HFFc6 (cell line): Measurements from ENCODE around the gene EPHA6. TPM values are rescaled to one million over a fixed set of nuclear protein-coding genes. Genes with fewer than 3 reads are reported as not detected.

Experiments
- DNase-seq: peaks from one replicate; pipeline ENCODE4 v3.0.0-alpha.2; 2018
- H3K27ac Mint-ChIP-seq: 2 replicates; pipeline ENCODE4 v1.8.0; 2020; ENCODE audit warnings: mild to moderate bottlenecking, mixed read lengths
- H3K27me3 Mint-ChIP-seq: 2 replicates; pipeline ENCODE4 v1.8.0; 2021; ENCODE audit warnings: mild to moderate bottlenecking, moderate library complexity, mixed read lengths; ENCODE audit not compliant: insufficient read depth
- H3K36me3 Mint-ChIP-seq: 2 replicates; pipeline ENCODE4 v1.8.0; 2021; ENCODE audit warnings: low read depth, mixed read lengths
- H3K4me1 Mint-ChIP-seq: 2 replicates; pipeline ENCODE4 v1.8.0; 2020; ENCODE audit warnings: low read depth, mixed read lengths
- H3K4me3 Mint-ChIP-seq: 2 replicates; pipeline ENCODE4 v1.8.0; 2020; ENCODE audit warnings: mild to moderate bottlenecking, moderate library complexity, mixed read lengths
- H3K9me3 Mint-ChIP-seq: 2 replicates; pipeline ENCODE4 v1.8.0; 2020; ENCODE audit warnings: mild to moderate bottlenecking, mixed read lengths
- total RNA-seq, 6 experiments: library from RNA; stranded (reverse); fragmentation: NEBNext Ultra II Directional; extraction: Animal tissue kit (Norgen Biotek cat#: 25700); gene quantifications; 2 replicates in 1 of 6; 3 replicates in 5 of 6; pipeline ENCODE4 v1.2.3, GENCODE V29; 2021
- TF ChIP-seq, protein P1 (sequence below): fragments of 200-600 bp; sonication (generic); IDR thresholded peaks from 2 replicates; pipeline ENCODE4 v1.5.0; 2021; ENCODE audit warnings: antibody characterized with exemption, mild to moderate bottlenecking

Gene EPHA6
- total RNA-seq, 6 experiments from 2014 or later: not detected

DNA sequence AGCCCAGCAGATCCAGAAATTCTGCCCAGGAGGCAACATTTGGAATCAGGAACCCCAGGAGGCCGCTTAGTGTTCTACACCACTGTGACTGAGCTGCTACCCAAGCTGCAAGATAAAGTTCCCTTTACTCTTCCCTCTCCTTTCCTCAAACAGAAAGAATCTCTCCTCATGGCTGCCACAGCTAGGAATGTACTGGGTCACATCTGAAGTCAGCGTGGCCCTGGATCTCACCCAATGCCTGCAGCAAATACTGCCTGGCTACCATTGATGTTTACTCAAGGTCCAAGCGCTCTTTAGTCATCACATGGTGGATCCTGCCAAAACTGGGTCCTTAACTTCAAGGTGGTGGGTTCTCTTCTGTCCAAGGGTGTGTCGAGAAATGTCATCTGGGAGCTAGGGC is 382.7 kb downstream of the EPHA6 start:
- no peak overlapping the region for H3K27ac Mint-ChIP-seq
- no peaks in the 10 kb centered on the region for H3K27me3 Mint-ChIP-seq
- DNase-seq: no peak
- TF ChIP-seq, protein P1, sequence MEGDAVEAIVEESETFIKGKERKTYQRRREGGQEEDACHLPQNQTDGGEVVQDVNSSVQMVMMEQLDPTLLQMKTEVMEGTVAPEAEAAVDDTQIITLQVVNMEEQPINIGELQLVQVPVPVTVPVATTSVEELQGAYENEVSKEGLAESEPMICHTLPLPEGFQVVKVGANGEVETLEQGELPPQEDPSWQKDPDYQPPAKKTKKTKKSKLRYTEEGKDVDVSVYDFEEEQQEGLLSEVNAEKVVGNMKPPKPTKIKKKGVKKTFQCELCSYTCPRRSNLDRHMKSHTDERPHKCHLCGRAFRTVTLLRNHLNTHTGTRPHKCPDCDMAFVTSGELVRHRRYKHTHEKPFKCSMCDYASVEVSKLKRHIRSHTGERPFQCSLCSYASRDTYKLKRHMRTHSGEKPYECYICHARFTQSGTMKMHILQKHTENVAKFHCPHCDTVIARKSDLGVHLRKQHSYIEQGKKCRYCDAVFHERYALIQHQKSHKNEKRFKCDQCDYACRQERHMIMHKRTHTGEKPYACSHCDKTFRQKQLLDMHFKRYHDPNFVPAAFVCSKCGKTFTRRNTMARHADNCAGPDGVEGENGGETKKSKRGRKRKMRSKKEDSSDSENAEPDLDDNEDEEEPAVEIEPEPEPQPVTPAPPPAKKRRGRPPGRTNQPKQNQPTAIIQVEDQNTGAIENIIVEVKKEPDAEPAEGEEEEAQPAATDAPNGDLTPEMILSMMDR: no peak
- H3K4me1 Mint-ChIP-seq: no peaks in the 10 kb centered on the region
- no peaks in the 10 kb centered on the region for H3K36me3 Mint-ChIP-seq
- peaks cover 42% of the 10 kb centered on the region for H3K9me3 Mint-ChIP-seq
- no peak overlapping the region for H3K4me3 Mint-ChIP-seq

DNA sequence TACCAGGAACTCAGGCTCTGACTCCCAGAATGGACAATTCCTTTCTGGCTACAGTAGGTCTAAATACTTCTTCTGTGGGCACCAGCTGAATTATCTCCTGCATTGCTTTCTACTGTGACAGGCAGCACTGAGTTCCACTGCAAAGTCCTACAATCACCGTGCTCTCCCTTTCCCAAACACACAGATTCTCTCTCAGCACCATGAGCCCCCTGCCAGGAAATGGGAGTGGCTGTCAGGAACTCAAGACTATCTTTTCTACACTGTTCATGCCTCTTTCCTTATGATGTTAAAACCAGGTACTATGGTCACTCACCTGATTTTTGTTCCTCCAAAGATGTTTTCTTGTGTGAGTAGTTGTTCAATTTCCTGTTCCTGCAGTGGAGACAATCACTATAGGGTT is 383.4 kb downstream of the EPHA6 start:
- TF ChIP-seq, protein P1: no peak
- Mint-ChIP-seq H3K27ac (no peak overlapping the region), H3K4me1 (no peaks in the 10 kb centered on the region), H3K36me3 (no peaks in the 10 kb centered on the region), H3K4me3 (no peak overlapping the region), H3K9me3 (peaks cover 38% of the 10 kb centered on the region), H3K27me3 (no peaks in the 10 kb centered on the region)
- no peak for DNase-seq

DNA sequence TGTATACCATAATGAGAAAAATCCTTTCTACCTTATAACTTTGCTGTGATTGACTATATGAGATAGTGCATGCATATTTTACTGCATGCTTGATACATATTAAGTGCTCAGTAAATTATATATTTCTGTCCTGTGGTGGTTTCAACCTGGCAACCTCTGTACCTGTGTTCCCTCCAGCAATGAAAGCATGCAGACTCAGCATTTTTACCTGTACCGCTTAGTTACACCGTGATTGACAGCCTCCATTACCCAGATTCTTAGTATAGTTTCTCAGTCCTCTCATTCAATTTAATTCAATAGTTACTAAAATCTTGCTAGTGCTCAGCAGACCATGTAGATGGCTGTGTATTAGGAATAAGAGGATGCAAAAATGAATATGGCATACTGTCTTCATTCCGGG is 386.0 kb downstream of the EPHA6 start:
- no peaks in the 10 kb centered on the region for H3K36me3 Mint-ChIP-seq
- peaks cover 28% of the 10 kb centered on the region for H3K9me3 Mint-ChIP-seq
- no peak for DNase-seq
- TF ChIP-seq, protein P1: no peak
- no peak overlapping the region for H3K4me3 Mint-ChIP-seq
- no peak overlapping the region for H3K27ac Mint-ChIP-seq
- no peaks in the 10 kb centered on the region for H3K4me1 Mint-ChIP-seq
- H3K27me3 Mint-ChIP-seq: no peaks in the 10 kb centered on the region

DNA sequence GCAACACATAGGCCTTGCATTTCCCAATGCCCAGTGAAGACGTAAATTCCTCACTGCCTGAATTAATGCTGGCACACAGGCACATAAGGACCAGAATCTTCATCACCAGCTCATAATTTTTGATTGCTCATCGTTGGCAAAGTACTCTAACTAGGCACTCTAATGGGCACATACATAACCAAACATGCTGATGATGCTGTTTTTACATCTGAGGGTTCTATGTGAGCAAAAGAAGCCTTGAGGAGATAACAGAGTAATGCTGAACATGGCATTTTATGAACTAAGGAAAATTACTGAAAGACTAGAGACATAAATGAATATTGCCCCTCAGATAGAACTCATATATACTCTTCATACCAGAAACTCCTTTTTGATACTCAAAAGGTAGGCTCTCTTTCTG is 387.4 kb downstream of the EPHA6 start:
- H3K9me3 Mint-ChIP-seq: peaks cover 20% of the 10 kb centered on the region
- H3K36me3 Mint-ChIP-seq: no peaks in the 10 kb centered on the region
- H3K4me3 Mint-ChIP-seq: no peak overlapping the region

DNA sequence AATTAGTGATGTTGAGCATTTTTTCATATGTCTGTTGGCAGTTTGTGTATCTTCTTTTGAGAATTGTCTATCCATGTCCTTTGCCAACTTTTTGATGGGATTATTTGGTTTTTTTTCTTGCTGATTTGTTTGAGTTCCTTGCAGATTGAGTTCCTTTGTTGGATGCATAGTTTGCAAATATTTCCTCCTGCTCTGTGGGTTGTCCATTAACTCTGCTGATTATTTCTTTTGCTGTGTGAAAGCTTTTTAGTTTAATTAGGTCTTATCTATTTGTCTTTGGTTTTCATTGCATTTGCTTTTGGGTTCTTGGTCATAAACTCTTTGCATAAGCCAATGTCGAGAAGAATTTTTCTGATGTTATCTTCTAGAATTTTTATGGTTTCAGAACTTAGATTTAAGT is 414.6 kb downstream of the EPHA6 start:
- no peak for DNase-seq
- peaks cover 29% of the 10 kb centered on the region for H3K9me3 Mint-ChIP-seq
- H3K4me1 Mint-ChIP-seq: no peaks in the 10 kb centered on the region
- H3K4me3 Mint-ChIP-seq: no peak overlapping the region
- TF ChIP-seq, protein P1: no peak
- H3K27ac Mint-ChIP-seq: no peak overlapping the region
- no peaks in the 10 kb centered on the region for H3K27me3 Mint-ChIP-seq
- no peaks in the 10 kb centered on the region for H3K36me3 Mint-ChIP-seq

More for the DNA sequence above, 387.4 kb downstream of the EPHA6 start:
- TF ChIP-seq, protein P1: no peak
- DNase-seq: no peak
- no peak overlapping the region for H3K27ac Mint-ChIP-seq
- no peaks in the 10 kb centered on the region for H3K4me1 Mint-ChIP-seq
- H3K27me3 Mint-ChIP-seq: no peaks in the 10 kb centered on the region

DNA sequence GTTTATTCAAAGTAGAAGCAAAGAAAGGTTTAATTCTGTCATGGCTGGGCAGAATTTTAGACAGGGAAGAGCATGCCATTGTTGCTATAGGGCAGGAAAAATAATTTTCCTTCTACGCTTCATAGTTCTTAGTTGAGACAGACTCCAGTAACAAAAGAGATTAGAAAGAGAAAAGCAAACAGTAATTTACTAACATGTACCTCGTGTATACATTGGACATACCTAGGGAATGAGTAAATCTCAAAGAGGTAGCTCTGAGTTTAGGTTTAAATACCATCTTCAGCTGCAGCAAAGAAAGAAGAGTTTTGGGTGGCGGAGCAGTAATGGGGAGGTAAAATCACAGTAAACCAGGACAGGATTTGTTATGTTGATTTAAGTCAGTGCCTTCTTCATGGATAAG is 416.1 kb downstream of the EPHA6 start:
- Mint-ChIP-seq H3K9me3 (peaks cover 40% of the 10 kb centered on the region), H3K36me3 (no peaks in the 10 kb centered on the region), H3K27ac (no peak overlapping the region), H3K27me3 (no peaks in the 10 kb centered on the region), H3K4me1 (no peaks in the 10 kb centered on the region), H3K4me3 (no peak overlapping the region)
- TF ChIP-seq, protein P1: no peak
- DNase-seq: no peak
